Measurements from ENCODE around the gene CCR5AS.

The CCR5AS gene

GRCh38 chr3:46414739-46415138, 7.9 kb upstream of the CCR5AS start:
- ATAC-seq (no peak), DNase-seq (no peak)
- Histone ChIP-seq H3K9me3 (no peaks in the 10 kb centered on the region), H3K27me3 (no peaks in the 10 kb centered on the region), H3K4me3 (no peak overlapping the region), H3K27ac (no peak overlapping the region), H3K4me1 (peaks cover 13% of the 10 kb centered on the region), H3K36me3 (replicated peaks in 1 of 2; ENCODE audit: insufficient read depth in 1 of 2, low read depth in 2 of 2) (no peaks in the 10 kb centered on the region)
- 73 to 94% methylated on average over 4 of the region's 4 CpGs for WGBS, 2 donors
- intact Hi-C loops (cut with DNase I), result no loop called here
- no peak for TF ChIP-seq POLR2A (IDR thresholded peaks at IDR 0.05)
- TF ChIP-seq CTCF (IDR thresholded peaks at IDR 0.05), result no peak

- peaks cover 13% of the 10 kb centered on the region for H3K4me1 ChIP-seq
- H3K9me3 ChIP-seq, result no peaks in the 10 kb centered on the region
- H3K27me3 ChIP-seq, result no peaks in the 10 kb centered on the region
- no peak overlapping the region for H3K4me3 ChIP-seq
- intact Hi-C loops (cut with DNase I), result no loop called here
- DNase-seq, result no peak
- no peak overlapping the region for H3K27ac ChIP-seq
- TF ChIP-seq POLR2A (IDR thresholded peaks at IDR 0.05), result no peak
- no peak for TF ChIP-seq CTCF (IDR thresholded peaks at IDR 0.05)
- H3K36me3 ChIP-seq (replicated peaks in 1 of 2; ENCODE audit: insufficient read depth in 1 of 2, low read depth in 2 of 2), result no peaks in the 10 kb centered on the region
- WGBS, 2 donors, result 72 to 78% methylated on average over 5 of the region's 5 CpGs
- ATAC-seq, result no peak
These were observed 7.1 kb upstream of the CCR5AS start for GRCh38 chr3:46413951-46414350.

- ATAC-seq, result no peak
- 61 to 77% methylated on average over 3 of the region's 3 CpGs for WGBS, 2 donors
- no peak overlapping the region for H3K27ac ChIP-seq
- H3K27me3 ChIP-seq, result no peaks in the 10 kb centered on the region
- no peak overlapping the region for H3K4me3 ChIP-seq
- no peak for DNase-seq
- H3K9me3 ChIP-seq, result no peaks in the 10 kb centered on the region
- no peaks in the 10 kb centered on the region for H3K36me3 ChIP-seq (replicated peaks in 1 of 2; ENCODE audit: insufficient read depth in 1 of 2, low read depth in 2 of 2)
- peaks cover 13% of the 10 kb centered on the region for H3K4me1 ChIP-seq
- no peak for TF ChIP-seq POLR2A (IDR thresholded peaks at IDR 0.05)
- no peak for TF ChIP-seq CTCF (IDR thresholded peaks at IDR 0.05)
- intact Hi-C loops (cut with DNase I), result no loop called here
These were observed 6.0 kb upstream of the CCR5AS start for GRCh38 chr3:46412786-46413298.

GRCh38 chr3:46411271-46411670, 4.4 kb upstream of the CCR5AS start:
- intact Hi-C loops (cut with DNase I), result no loop called here
- H3K27ac ChIP-seq, result no peak overlapping the region
- DNase-seq (no peak), ATAC-seq (no peak)
- WGBS, 2 donors, result 69 to 92% methylated on average over 2 of the region's 2 CpGs
- TF ChIP-seq POLR2A (IDR thresholded peaks at IDR 0.05) (no peak), CTCF (IDR thresholded peaks at IDR 0.05) (no peak)
- peaks cover 19% of the 10 kb centered on the region for H3K4me1 ChIP-seq
- H3K9me3 ChIP-seq, result no peaks in the 10 kb centered on the region
- H3K4me3 ChIP-seq, result no peak overlapping the region
- no peaks in the 10 kb centered on the region for H3K36me3 ChIP-seq (replicated peaks in 1 of 2; ENCODE audit: insufficient read depth in 1 of 2, low read depth in 2 of 2)
- H3K27me3 ChIP-seq, result no peaks in the 10 kb centered on the region

- no peak for TF ChIP-seq CTCF (IDR thresholded peaks at IDR 0.05)
- TF ChIP-seq POLR2A (IDR thresholded peaks at IDR 0.05), result no peak
- DNase-seq (no peak), ATAC-seq (no peak)
- WGBS, 2 donors, result 94 to 96% methylated on average over 2 of the region's 2 CpGs
- no peak overlapping the region for H3K27ac ChIP-seq
- H3K27me3 ChIP-seq, result no peaks in the 10 kb centered on the region
- no peaks in the 10 kb centered on the region for H3K9me3 ChIP-seq
- H3K4me1 ChIP-seq, result peaks cover 19% of the 10 kb centered on the region
- no peaks in the 10 kb centered on the region for H3K36me3 ChIP-seq (replicated peaks in 1 of 2; ENCODE audit: insufficient read depth in 1 of 2, low read depth in 2 of 2)
- intact Hi-C loops (cut with DNase I), result no loop called here
- no peak overlapping the region for H3K4me3 ChIP-seq
These were observed 3.8 kb upstream of the CCR5AS start for GRCh38 chr3:46410669-46411068.
